ENCODE results near the gene POLDIP2. TPM values are rescaled to one million over a fixed set of nuclear protein-coding genes. Genes with fewer than 3 reads are reported as not detected.

The POLDIP2 gene
- total RNA-seq, 1 donor from 2014 or later, result 78.2 TPM

DNA sequence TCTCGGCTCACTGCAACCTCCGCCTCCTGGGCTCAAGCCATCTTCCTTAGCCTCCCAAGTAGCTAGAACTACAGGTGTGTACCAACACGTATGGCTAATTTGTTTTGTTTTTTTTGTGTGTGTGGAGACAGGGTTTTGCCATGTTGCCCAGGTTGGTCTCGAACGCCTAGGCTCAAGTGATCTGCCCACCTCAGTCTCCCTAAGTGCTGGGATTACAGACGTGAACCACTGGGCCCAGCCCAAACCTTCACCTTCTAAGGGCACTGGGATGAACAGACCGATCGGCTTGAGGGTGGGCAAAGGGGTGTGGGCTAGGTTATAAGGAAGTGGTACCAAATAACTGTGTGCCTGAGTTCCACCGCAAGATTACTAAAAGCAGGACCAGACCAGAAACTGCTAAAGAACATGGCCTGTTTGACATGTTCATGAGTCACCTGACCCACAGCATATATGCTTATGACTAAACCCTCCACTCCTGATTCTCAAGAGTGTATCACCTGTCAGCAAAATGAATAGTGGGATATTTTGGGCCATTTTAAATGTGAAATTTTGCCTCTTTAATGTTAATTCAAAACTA, 30.2 kb downstream of the POLDIP2 start:
- DNase-seq (ENCODE audit: low read depth, low spot score), result no peak
- peaks cover 11% of the 10 kb centered on the region for H3K36me3 Mint-ChIP-seq (ENCODE audit: low read depth)
- no peaks in the 10 kb centered on the region for H3K27me3 Mint-ChIP-seq (ENCODE audit: low read depth)
- no peak for TF ChIP-seq CTCF (conservative IDR thresholded peaks at IDR 0.05)
- no peaks in the 10 kb centered on the region for H3K9me3 Mint-ChIP-seq
- H3K27ac Mint-ChIP-seq (ENCODE audit: unreplicated experiment), result no peak overlapping the region
- H3K4me3 Mint-ChIP-seq, result no peak overlapping the region
- peaks cover 29% of the 10 kb centered on the region for H3K4me1 Mint-ChIP-seq

- peaks cover 13% of the 10 kb centered on the region for H3K36me3 Mint-ChIP-seq (ENCODE audit: low read depth)
- H3K4me3 Mint-ChIP-seq, result peak overlapping the region; percentile 3
- H3K9me3 Mint-ChIP-seq, result no peaks in the 10 kb centered on the region
- no peak overlapping the region for H3K27ac Mint-ChIP-seq (ENCODE audit: unreplicated experiment)
- DNase-seq (ENCODE audit: low read depth, low spot score), result no peak
- peaks cover 38% of the 10 kb centered on the region for H3K4me1 Mint-ChIP-seq
- no peaks in the 10 kb centered on the region for H3K27me3 Mint-ChIP-seq (ENCODE audit: low read depth)
- no peak for TF ChIP-seq CTCF (conservative IDR thresholded peaks at IDR 0.05)
These were observed 31.2 kb downstream of the POLDIP2 start for GRCh38 chr17:28326114-28326513.

DNA sequence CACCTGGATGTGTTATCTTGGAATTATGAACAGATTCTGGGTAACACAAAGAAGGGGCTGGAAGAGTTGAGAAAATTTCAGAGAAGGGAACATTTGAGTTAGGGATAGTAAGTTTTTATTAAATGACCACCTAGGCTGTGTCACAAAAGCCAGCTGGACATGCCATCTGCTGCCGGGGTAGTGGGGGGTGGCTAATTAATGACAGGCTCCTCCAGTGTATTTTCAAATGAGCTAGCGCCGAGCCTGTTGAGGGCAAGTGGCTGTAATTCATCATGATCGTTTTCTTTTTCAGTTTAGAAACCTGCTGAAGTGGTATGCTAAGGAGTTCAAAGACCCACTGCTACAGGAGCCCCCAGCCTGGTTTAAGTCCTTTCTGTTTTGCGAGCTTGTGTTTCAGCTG, 32.1 kb downstream of the POLDIP2 start:
- peak overlapping the region; percentile 2 for H3K4me3 Mint-ChIP-seq

DNA sequence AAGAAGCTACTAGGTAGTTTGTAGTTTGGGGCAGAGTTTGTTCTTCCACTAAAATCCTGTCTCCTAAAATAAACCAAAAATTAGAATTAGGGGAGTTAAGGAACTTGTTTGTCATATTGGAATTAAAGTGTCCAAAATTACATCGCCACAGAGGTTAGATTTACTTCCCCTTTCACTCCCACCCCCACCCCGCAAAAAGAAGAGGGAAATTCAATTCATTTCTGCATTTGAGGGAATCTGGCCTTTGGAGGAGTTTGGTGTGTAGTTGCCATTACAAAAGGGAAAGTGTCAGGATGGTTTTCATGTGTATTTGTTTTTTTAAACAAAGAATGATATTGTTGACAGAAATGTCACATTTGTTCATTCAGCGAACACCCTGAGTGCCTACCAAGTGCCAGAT, 32.5 kb downstream of the POLDIP2 start:
- Mint-ChIP-seq H3K27ac (ENCODE audit: unreplicated experiment) (peak overlapping the region; percentile 54), H3K4me1 (peaks cover 52% of the 10 kb centered on the region)

More for the DNA sequence above, 32.1 kb downstream of the POLDIP2 start:
- H3K27me3 Mint-ChIP-seq (ENCODE audit: low read depth), result no peaks in the 10 kb centered on the region
- H3K36me3 Mint-ChIP-seq (ENCODE audit: low read depth), result peaks cover 15% of the 10 kb centered on the region
- peaks cover 47% of the 10 kb centered on the region for H3K4me1 Mint-ChIP-seq
- H3K9me3 Mint-ChIP-seq, result no peaks in the 10 kb centered on the region
- H3K27ac Mint-ChIP-seq (ENCODE audit: unreplicated experiment), result peak overlapping the region; percentile 54
- no peak for DNase-seq (ENCODE audit: low read depth, low spot score)
- TF ChIP-seq CTCF (conservative IDR thresholded peaks at IDR 0.05), result no peak

DNA sequence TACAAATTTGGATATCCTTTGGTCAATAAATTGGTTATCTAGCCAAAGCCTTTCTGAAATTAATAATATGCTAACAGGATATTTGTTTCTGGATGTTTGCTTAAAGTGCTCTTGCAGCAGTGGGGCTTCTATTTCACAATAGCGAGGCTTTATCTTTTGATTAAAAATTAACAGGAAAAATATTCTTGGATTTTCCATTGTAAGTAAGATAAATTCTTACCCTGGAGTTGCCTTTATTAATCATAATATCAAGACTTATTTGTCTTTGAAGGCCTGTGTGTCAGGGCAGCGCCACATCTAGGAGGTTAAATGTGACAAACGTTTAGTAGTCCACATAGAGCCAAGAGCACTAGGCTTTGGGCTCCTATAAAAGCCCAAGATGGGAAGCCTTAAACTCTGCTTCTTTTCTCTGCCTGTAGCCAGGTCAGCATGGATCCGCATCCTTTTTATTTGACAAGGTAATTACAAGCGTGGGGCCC, 33.0 kb downstream of the POLDIP2 start:
- peaks cover 52% of the 10 kb centered on the region for H3K4me1 Mint-ChIP-seq
- peak overlapping the region; percentile 27 for H3K4me3 Mint-ChIP-seq
- no peaks in the 10 kb centered on the region for H3K9me3 Mint-ChIP-seq
- no peak for TF ChIP-seq CTCF (conservative IDR thresholded peaks at IDR 0.05)
- peaks cover 15% of the 10 kb centered on the region for H3K36me3 Mint-ChIP-seq (ENCODE audit: low read depth)
- no peak overlapping the region for H3K27ac Mint-ChIP-seq (ENCODE audit: unreplicated experiment)
- H3K27me3 Mint-ChIP-seq (ENCODE audit: low read depth), result no peaks in the 10 kb centered on the region
- DNase-seq (ENCODE audit: low read depth, low spot score), result no peak

More for the DNA sequence above, 32.5 kb downstream of the POLDIP2 start:
- Mint-ChIP-seq H3K9me3 (no peaks in the 10 kb centered on the region), H3K27me3 (ENCODE audit: low read depth) (no peaks in the 10 kb centered on the region), H3K4me3 (peak overlapping the region; percentile 2), H3K36me3 (ENCODE audit: low read depth) (peaks cover 15% of the 10 kb centered on the region)
- no peak for TF ChIP-seq CTCF (conservative IDR thresholded peaks at IDR 0.05)
- no peak for DNase-seq (ENCODE audit: low read depth, low spot score)
